Chondrocyte (in vitro differentiated cells): ENCODE results near the gene DNPEP. TPM values are rescaled to one million over a fixed set of nuclear protein-coding genes. Genes with fewer than 3 reads are reported as not detected.
A peak's percentile ranks its signal among the peaks of the same experiment; 100 is the strongest.

Experiments
- DNase-seq: peaks from one replicate; pipeline ENCODE4 v3.0.0; 2021; ENCODE audit warnings: mixed read lengths, low spot score
- H3K27ac Mint-ChIP-seq: one replicate; pipeline ENCODE4 v1.8.0; 2021; ENCODE audit warnings: mild to moderate bottlenecking, moderate library complexity, mixed read lengths; ENCODE audit not compliant: unreplicated experiment
- H3K27me3 Mint-ChIP-seq: 2 replicates; pipeline ENCODE4 v1.8.0; 2021; ENCODE audit warnings: low read depth, mixed read lengths
- H3K36me3 Mint-ChIP-seq: 2 replicates; pipeline ENCODE4 v1.8.0; 2021; ENCODE audit warnings: low read depth, mixed read lengths
- H3K4me1 Mint-ChIP-seq: 2 replicates; pipeline ENCODE4 v1.8.0; 2021; ENCODE audit warnings: low read depth, mild to moderate bottlenecking, mixed read lengths
- H3K4me3 Mint-ChIP-seq: one replicate; pipeline ENCODE4 v1.8.0; 2021; ENCODE audit warnings: mild to moderate bottlenecking, moderate library complexity, mixed read lengths; ENCODE audit not compliant: unreplicated experiment
- H3K9me3 Mint-ChIP-seq: 2 replicates; pipeline ENCODE4 v1.8.0; 2021; ENCODE audit warnings: low read depth, mixed read lengths
- CTCF ChIP-seq: fragments of 200-600 bp; sonication (generic); IDR thresholded peaks from 2 replicates; pipeline ENCODE4 v1.5.0; 2021; ENCODE audit warnings: antibody characterized with exemption, mild to moderate bottlenecking, moderate library complexity
- total RNA-seq: library from RNA; stranded (reverse); gene quantifications from 3 replicates; pipeline ENCODE4 v1.2.1, GENCODE V29; 2021

DNPEP gene
- total RNA-seq, 1 donor from 2014 or later = 42.3 TPM

DNA sequence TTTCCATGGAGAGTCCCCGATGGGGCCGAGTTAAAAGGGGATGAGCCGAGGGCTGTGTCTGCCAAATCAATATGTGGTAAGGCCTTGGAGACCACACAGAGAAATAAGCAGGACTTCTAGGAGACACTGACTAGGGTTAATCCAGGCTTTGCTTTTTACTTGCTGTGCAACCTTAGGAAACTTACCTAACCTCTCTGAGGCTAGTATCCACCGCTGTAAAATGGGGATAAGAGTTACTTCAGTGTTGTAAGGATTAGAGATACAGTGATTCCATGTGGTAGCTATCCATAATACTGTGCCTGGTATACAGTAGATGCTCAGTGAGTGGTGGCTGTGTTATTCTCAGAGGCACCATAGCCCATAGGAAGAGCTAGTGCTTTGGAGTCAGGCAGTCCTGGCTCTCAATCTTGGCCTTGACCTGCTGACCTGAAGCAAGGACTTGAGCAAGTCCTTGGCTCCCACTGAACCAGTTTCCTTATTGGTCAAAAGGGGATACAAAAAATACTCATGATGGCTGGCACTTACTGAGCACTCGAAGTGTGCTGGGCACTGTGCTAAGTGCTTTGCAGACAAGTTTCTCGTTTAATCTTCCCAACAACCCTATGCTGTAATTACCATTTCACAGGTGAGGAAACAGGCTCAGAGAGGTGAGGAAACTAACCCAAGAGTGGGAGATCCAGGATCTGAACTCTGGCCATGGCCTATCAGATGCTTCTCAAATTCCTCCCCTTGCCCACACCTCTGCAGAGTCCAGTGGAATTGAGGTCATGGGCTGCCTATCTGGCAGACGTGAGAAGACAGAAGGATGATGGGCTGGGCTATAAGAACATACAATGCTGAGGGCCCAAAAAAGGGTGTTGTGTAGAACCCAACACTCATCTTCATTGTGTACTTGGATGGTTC, 18.5 kb upstream of the DNPEP start:
- H3K27me3 Mint-ChIP-seq = no peaks in the 10 kb centered on the region
- no peaks in the 10 kb centered on the region for H3K9me3 Mint-ChIP-seq
- TF ChIP-seq CTCF = no peak
- H3K4me1 Mint-ChIP-seq = peaks cover 34% of the 10 kb centered on the region
- no peak overlapping the region for H3K4me3 Mint-ChIP-seq
- H3K36me3 Mint-ChIP-seq = no peaks in the 10 kb centered on the region
- H3K27ac Mint-ChIP-seq = peak overlapping the region; percentile 67
- DNase-seq = no peak

DNA sequence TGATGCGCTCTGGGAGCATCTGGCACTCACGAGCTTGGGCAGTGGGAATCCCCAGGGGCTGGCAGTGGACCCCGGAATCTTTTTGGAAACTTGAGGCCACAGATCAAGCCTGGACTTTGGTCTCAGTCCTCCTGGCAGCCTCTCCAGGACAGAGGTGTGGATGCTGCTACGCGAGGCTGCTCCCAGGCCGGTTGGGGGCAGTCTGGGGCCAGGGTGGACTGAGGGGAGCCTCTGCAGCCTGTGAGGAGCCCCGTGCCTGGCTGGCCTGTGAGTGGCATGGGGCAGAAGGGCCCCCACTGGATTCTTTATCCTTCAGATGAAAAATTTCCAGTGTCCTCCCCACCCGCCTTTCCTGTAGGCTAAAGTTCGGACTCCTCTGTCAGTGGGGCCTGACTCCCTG, 17.7 kb upstream of the DNPEP start:
- H3K9me3 Mint-ChIP-seq = no peaks in the 10 kb centered on the region
- peak; percentile 49 for DNase-seq
- H3K4me1 Mint-ChIP-seq = peaks cover 34% of the 10 kb centered on the region
- TF ChIP-seq CTCF = peak; percentile 37
- no peak overlapping the region for H3K4me3 Mint-ChIP-seq
- no peak overlapping the region for H3K27ac Mint-ChIP-seq
- no peaks in the 10 kb centered on the region for H3K27me3 Mint-ChIP-seq
- no peaks in the 10 kb centered on the region for H3K36me3 Mint-ChIP-seq

DNA sequence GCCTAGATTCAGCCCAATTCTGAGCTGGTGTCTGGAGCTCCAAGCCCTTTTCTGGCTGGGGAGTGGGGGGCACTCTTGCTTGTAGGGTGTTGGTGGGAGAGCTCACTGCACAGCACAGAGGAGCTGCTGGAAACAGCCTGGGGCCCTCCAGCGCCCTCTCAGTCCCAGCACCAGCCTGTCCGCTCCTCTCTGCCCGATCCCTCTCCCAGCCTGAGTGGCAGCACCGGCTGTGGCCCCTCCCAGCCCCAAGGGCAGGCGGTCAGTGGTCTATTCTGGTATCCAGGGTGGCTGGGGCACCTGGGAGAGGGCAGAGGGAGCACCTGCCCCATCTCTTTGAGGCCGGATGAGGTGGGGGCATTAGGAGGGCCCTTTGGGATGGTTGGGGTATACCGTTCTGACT, 17.2 kb upstream of the DNPEP start:
- no peak for TF ChIP-seq CTCF
- Mint-ChIP-seq H3K36me3 (no peaks in the 10 kb centered on the region), H3K27me3 (no peaks in the 10 kb centered on the region), H3K9me3 (no peaks in the 10 kb centered on the region), H3K4me1 (peaks cover 34% of the 10 kb centered on the region), H3K27ac (peak overlapping the region; percentile 65), H3K4me3 (no peak overlapping the region)
- no peak for DNase-seq

DNA sequence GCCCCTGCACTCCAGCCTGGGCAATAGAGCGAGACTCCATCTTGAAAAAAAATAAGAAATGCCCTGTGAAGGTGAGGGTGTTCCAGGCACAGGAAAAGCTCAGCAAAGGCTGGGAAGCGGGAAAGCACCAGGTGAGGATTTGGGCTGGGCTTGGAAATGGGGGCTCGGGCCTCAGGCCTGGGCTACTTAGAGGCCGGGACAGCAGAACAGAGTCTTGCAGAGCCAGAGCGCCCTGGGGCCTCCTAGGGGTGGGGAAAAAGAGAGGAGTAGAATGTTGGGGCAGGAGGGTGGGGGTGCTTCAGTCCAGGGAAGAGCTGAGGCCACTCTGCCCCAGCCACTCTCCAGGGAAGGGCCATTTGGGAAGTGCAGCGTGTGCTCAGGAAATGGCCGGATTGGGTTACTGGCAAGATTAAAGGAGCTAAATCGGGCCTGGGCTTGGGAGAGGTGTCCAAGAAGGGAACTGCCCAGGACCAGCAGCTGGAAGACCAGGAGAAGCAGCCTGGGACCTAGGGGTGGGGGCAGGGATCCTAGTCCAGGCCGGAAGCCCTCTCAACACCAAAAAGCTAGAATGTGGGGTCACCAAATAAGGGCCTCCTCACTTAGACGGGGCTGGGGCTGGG, 16.7 kb upstream of the DNPEP start:
- no peak for DNase-seq
- TF ChIP-seq CTCF = no peak
- no peaks in the 10 kb centered on the region for H3K27me3 Mint-ChIP-seq
- peak overlapping the region; percentile 65 for H3K27ac Mint-ChIP-seq
- H3K36me3 Mint-ChIP-seq = no peaks in the 10 kb centered on the region
- no peak overlapping the region for H3K4me3 Mint-ChIP-seq
- peaks cover 34% of the 10 kb centered on the region for H3K4me1 Mint-ChIP-seq
- no peaks in the 10 kb centered on the region for H3K9me3 Mint-ChIP-seq

DNA sequence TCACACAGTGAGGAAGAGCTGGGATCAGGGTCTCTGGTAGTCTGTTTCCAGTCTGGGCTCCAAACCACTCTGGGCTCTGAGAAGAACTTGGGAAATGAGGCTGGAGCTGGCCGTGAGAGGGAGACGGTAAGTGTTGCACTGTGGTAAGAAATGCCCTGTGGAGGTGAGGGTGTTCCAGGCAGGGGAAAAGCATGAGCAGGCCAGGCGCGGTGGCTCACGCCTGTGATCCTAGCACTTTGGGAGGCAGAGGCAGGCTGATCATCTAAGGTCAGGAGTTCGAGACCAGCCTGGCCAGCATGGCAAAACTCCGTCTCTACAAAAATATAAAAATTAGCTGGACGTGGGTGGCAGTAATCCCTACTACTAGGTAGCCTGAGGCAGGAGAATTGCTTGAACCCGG, 16.1 kb upstream of the DNPEP start:
- Mint-ChIP-seq H3K4me1 (peaks cover 34% of the 10 kb centered on the region), H3K4me3 (no peak overlapping the region), H3K27me3 (no peaks in the 10 kb centered on the region), H3K36me3 (no peaks in the 10 kb centered on the region), H3K9me3 (no peaks in the 10 kb centered on the region), H3K27ac (no peak overlapping the region)
- no peak for DNase-seq
- no peak for TF ChIP-seq CTCF
